Activated T-cell treated with anti-CD3 and anti-CD28 coated beads, Interleukin-2, amount 50 U/mL, for 72 hours (primary cell): ENCODE data around the gene PPP1R3D. TPM values are rescaled to one million over a fixed set of nuclear protein-coding genes. Genes with fewer than 3 reads are reported as not detected.

ENCODE experiments used
- total RNA-seq, 2 donors: library from RNA; stranded (reverse); gene quantifications; one replicate each; pipeline ENCODE4 v1.2.3, GENCODE V29; 2022

The PPP1R3D gene
- total RNA-seq, 2 donors from 2014 or later: 5.7 to 6.2 TPM

Other genes starting within 250 kb of the PPP1R3D start
- gene SYCP2, start 6.7 kb downstream of the PPP1R3D start, total RNA-seq: 10 to 100 TPM in 1 of 2 donors, 1 to 10 TPM in 1; 5.0 to 11.9 TPM
- gene FAM217B, start 84 bp upstream of the PPP1R3D start, total RNA-seq: 10 to 100 TPM; 18.2 to 20.4 TPM
- 1 to 10 TPM; 2.4 to 3.1 TPM for gene CDH26, start 18.1 kb upstream of the PPP1R3D start, total RNA-seq